Upper lobe of left lung (tissue), 6 donors: ENCODE data around the gene CENPU. TPM values are rescaled to one million over a fixed set of nuclear protein-coding genes. Genes with fewer than 3 reads are reported as not detected.
"Not testable (repeated sequence)": the region's sequence is repeated elsewhere in the genome, so short reads cannot be mapped to it uniquely, and the experiment has no call there.

Experiments used
- ATAC-seq, 2 donors: fragments of 200-7000 bp; cut with Tn5 transposase; one replicate each; pipeline ENCODE4 v1.9.1; 2022; ENCODE audit warnings: mild to moderate bottlenecking in 2 of 2, moderate library complexity in 2 of 2; ENCODE audit not compliant: low FRiP score in 2 of 2
- DNase-seq, 2 donors: peaks; one replicate each; pipeline ENCODE4 v3.0.0-alpha.2; 2019 to 2020
- H3K27ac ChIP-seq, 4 donors: fragments of 200-600 bp; sonication (generic); one replicate each; pipeline ENCODE4 v1.5.1; 2016 to 2019
- H3K27me3 ChIP-seq, 4 donors: fragments of 200-600 bp; sonication (generic); one replicate each; pipeline ENCODE4 v1.5.1; 2017 to 2019
- H3K36me3 ChIP-seq, 4 donors: fragments of 200-600 bp; sonication (generic); one replicate each; pipeline ENCODE4 v1.5.1; 2016 to 2019
- H3K4me1 ChIP-seq, 4 donors: fragments of 200-600 bp; sonication (generic); one replicate each; pipeline ENCODE4 v1.5.1; 2018 to 2019
- H3K4me3 ChIP-seq, 4 donors: fragments of 200-600 bp; sonication (generic); one replicate each; pipeline ENCODE4 v1.5.1; 2017 to 2019; ENCODE audit warnings: mild to moderate bottlenecking in 2 of 4, moderate library complexity in 1 of 4
- H3K9me3 ChIP-seq, 4 donors: fragments of 200-600 bp; sonication (generic); one replicate each; pipeline ENCODE4 v1.5.1; 2018 to 2019
- EP300 ChIP-seq, 4 donors: sonication (generic); formaldehyde crosslinking; IDR thresholded peaks; one replicate each; pipeline ENCODE4 v1.5.1; 2017; ENCODE audit warnings: antibody characterized with exemption in 4 of 4, control low read depth in 2 of 4
- POLR2A ChIP-seq, 4 donors: fragments of 450-650 bp; IDR thresholded peaks; one replicate each; pipeline ENCODE4 v1.5.1; 2016 to 2017; ENCODE audit warnings: antibody characterized with exemption in 4 of 4, mild to moderate bottlenecking in 2 of 4
- POLR2AphosphoS5 ChIP-seq, 2 donors: sonication (generic); formaldehyde crosslinking; IDR thresholded peaks; one replicate each; pipeline ENCODE4 v1.5.1; 2017; ENCODE audit warnings: antibody characterized with exemption in 2 of 2
- WGBS, 2 donors: methylation state at CpG; one replicate each; pipeline ENCODE4 v1.1.5; 2017 to 2018; 5-methylcytosine and 5-hydroxymethylcytosine counted together
- total RNA-seq, 6 donors: library from RNA; depleted of rRNA in 4 of 6; stranded (reverse); fragments of >200 nt in 4 of 6; gene quantifications; one replicate each; pipeline versions ENCODE4 v1.1.0 to v1.2.1, GENCODE V29; 2016 to 2021
- TF ChIP-seq, protein P1 (sequence below), 6 experiments: fragments of 450-650 bp in 4 of 6; fragments of 200-600 bp in 2 of 6; sonication (generic) in 2 of 6; IDR thresholded peaks; one replicate each; pipeline ENCODE4 v1.5.1; 2016 to 2019; ENCODE audit warnings: antibody characterized with exemption in 6 of 6
- donor health status: DM: no; HTN: no; CAD: no; lungs with moderate emphysema.
- donor health status: DM: no; HTN: yes; CAD: no; lungs with severe emphysema.

Gene CENPU
- total RNA-seq, 6 donors from 2014 or later = 0.44 to 5.5 (median 3.5) TPM; not detected in 1

DNA sequence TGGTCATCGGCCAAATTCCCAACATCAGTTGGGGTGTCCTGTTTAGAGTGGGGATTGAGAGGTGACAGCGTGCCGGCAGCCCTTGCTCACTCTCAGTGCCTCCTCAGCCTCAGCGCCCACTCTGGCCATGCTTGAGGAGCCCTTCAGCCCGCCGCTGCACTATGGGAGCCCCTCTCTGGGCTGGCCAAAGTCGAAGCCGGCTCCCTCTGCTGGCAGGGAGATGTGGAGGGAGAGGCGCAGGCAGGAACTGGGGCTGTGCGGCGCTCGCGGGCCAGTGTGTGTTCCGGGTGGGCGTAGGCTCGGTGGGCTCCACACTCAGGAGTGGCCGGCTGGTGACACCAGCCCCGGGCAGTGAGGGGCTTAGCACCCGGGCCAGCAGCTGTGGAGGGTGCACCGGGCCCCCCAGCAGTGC, 7.1 kb upstream of the CENPU start:
- H3K27ac ChIP-seq = no peak overlapping the region
- H3K36me3 ChIP-seq = no peaks in the 10 kb centered on the region
- DNase-seq (peak in 1 of 2 donors; percentile 74), ATAC-seq (no peak)
- 96% methylated on average over 20 of the region's 20 CpGs; no CpG with 5 or more reads in 1 of the 2 donors for WGBS, 2 donors
- no peak for TF ChIP-seq POLR2AphosphoS5 (IDR thresholded peaks at IDR 0.05)
- TF ChIP-seq POLR2A (IDR thresholded peaks at IDR 0.05) = no peak
- TF ChIP-seq, protein P1, sequence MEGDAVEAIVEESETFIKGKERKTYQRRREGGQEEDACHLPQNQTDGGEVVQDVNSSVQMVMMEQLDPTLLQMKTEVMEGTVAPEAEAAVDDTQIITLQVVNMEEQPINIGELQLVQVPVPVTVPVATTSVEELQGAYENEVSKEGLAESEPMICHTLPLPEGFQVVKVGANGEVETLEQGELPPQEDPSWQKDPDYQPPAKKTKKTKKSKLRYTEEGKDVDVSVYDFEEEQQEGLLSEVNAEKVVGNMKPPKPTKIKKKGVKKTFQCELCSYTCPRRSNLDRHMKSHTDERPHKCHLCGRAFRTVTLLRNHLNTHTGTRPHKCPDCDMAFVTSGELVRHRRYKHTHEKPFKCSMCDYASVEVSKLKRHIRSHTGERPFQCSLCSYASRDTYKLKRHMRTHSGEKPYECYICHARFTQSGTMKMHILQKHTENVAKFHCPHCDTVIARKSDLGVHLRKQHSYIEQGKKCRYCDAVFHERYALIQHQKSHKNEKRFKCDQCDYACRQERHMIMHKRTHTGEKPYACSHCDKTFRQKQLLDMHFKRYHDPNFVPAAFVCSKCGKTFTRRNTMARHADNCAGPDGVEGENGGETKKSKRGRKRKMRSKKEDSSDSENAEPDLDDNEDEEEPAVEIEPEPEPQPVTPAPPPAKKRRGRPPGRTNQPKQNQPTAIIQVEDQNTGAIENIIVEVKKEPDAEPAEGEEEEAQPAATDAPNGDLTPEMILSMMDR (IDR thresholded peaks at IDR 0.05) = no peak
- no peak for TF ChIP-seq EP300 (IDR thresholded peaks at IDR 0.05)
- no peak overlapping the region for H3K4me3 ChIP-seq
- peaks cover 0 to 3% (median 0%) of the 10 kb centered on the region in 4 donors for H3K9me3 ChIP-seq
- H3K4me1 ChIP-seq = peaks cover 6 to 11% (median 7%) of the 10 kb centered on the region in 4 donors
- H3K27me3 ChIP-seq = no peaks in the 10 kb centered on the region

- H3K27ac ChIP-seq, ATAC-seq, H3K36me3 ChIP-seq, H3K9me3 ChIP-seq, DNase-seq, H3K27me3 ChIP-seq, H3K4me3 ChIP-seq: not testable (repeated sequence)
- WGBS, 2 donors = 33 to 73% methylated on average over 1 of the region's 1 CpG
- peaks cover 0 to 10% (median under 1%) of the 10 kb centered on the region in 4 donors for H3K4me1 ChIP-seq
Observed at GRCh38 chr4:184739575-184739974, 5.7 kb upstream of the CENPU start.

DNA sequence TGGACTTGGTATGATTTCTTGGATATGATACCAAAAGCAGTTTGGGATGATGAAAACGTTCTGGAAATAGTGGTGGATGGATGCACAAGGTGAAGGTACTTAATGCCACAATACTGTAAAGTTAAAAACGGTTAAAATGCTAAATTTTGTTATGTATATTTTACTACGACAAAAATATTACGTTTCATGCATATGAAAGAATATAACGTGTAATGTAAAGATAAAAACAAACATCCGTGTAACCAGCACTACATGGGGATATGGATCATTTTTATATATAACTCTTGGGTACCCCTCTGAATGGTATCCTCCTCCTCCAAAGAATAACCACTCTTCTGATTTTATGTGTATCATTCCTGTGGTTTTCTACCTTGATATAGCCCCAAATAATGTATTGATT, 862 bp upstream of the CENPU start:
- Histone ChIP-seq H3K27me3 (no peaks in the 10 kb centered on the region), H3K27ac (no peak overlapping the region), H3K4me1 (peaks cover 5 to 28% (median 18%) of the 10 kb centered on the region in 4 donors), H3K4me3 (peak overlapping the region in 2 of 4 donors; percentile 62 to 79), H3K36me3 (no peaks in the 10 kb centered on the region), H3K9me3 (no peaks in the 10 kb centered on the region)
- WGBS, 2 donors = 56 to 60% methylated on average over 6 of the region's 6 CpGs
- TF ChIP-seq, protein P1 (IDR thresholded peaks at IDR 0.05) = no peak
- no peak for TF ChIP-seq POLR2AphosphoS5 (IDR thresholded peaks at IDR 0.05)
- TF ChIP-seq EP300 (IDR thresholded peaks at IDR 0.05) = no peak
- TF ChIP-seq POLR2A (IDR thresholded peaks at IDR 0.05) = no peak
- DNase-seq (no peak), ATAC-seq (no peak)

DNA sequence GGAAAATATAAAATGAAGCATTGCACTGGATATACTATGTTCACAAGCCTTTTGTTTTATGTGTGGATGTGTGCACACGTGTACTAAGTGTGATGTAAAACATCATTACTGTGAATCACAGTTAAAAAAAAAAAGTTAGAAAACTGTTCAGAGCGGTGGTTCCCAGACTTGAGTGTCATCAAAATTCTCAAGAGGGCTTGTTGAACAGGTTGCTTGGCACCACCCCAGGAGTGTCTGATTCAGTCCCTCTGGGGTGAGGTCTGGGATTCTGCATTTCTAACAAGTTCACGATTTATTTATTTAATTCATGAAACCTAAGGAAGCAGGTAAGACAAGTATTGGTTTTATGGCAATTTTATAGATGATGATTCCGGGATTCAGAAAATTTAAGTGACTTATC, 1.8 kb downstream of the CENPU start:
- 49 to 61% methylated on average over 4 of the region's 4 CpGs for WGBS, 2 donors
- Histone ChIP-seq H3K27me3 (no peaks in the 10 kb centered on the region), H3K9me3 (no peaks in the 10 kb centered on the region), H3K4me3 (no peak overlapping the region), H3K36me3 (no peaks in the 10 kb centered on the region), H3K4me1 (peaks cover 5 to 22% (median 16%) of the 10 kb centered on the region in 4 donors), H3K27ac (no peak overlapping the region)
- ATAC-seq = no peak
- DNase-seq = peak in 1 of 2 donors; percentile 75
- TF ChIP-seq EP300 (IDR thresholded peaks at IDR 0.05) (peak in 1 of 4 donors; percentile 48), POLR2A (IDR thresholded peaks at IDR 0.05) (no peak), POLR2AphosphoS5 (IDR thresholded peaks at IDR 0.05) (no peak)

DNA sequence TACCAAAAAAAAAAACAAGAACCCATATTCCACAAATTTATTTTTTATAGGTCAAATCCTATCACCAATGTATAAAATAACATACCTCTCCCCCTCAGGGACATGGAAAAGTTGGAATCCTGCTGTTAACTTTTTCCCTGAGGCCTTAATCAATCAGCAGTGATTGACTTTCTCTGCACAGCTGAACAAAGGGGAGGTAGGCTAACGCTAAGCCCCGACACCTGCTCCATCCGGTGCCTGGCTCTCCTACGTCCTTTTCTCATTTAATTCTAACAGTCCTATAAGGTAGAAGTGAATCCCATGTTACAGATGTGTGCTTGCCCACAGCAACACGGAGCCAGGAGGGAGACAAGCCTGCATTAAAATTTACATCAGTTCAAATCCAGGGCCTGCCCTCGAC, 2.8 kb downstream of the CENPU start:
- Histone ChIP-seq H3K9me3 (no peaks in the 10 kb centered on the region), H3K36me3 (no peaks in the 10 kb centered on the region), H3K4me1 (peaks cover 5 to 22% (median 16%) of the 10 kb centered on the region in 4 donors), H3K27me3 (no peaks in the 10 kb centered on the region), H3K27ac (no peak overlapping the region), H3K4me3 (no peak overlapping the region)
- 80 to 87% methylated on average over 6 of the region's 6 CpGs for WGBS, 2 donors
- ATAC-seq = no peak
- no peak for DNase-seq
- TF ChIP-seq, protein P1 (IDR thresholded peaks at IDR 0.05) = no peak
- TF ChIP-seq POLR2A (IDR thresholded peaks at IDR 0.05) = no peak
- TF ChIP-seq EP300 (IDR thresholded peaks at IDR 0.05) = no peak
- no peak for TF ChIP-seq POLR2AphosphoS5 (IDR thresholded peaks at IDR 0.05)

GRCh38 chr4:184729946-184730345, 4.0 kb downstream of the CENPU start:
- WGBS, 2 donors = 84 to 91% methylated on average over 5 of the region's 5 CpGs
- H3K4me1 ChIP-seq = peaks cover 5 to 22% (median 16%) of the 10 kb centered on the region in 4 donors
- DNase-seq = no peak
- no peaks in the 10 kb centered on the region for H3K27me3 ChIP-seq
- no peak for TF ChIP-seq POLR2A (IDR thresholded peaks at IDR 0.05)
- no peak for TF ChIP-seq POLR2AphosphoS5 (IDR thresholded peaks at IDR 0.05)
- no peak for TF ChIP-seq EP300 (IDR thresholded peaks at IDR 0.05)
- TF ChIP-seq, protein P1 (IDR thresholded peaks at IDR 0.05) = no peak
- no peaks in the 10 kb centered on the region for H3K36me3 ChIP-seq
- H3K27ac ChIP-seq = no peak overlapping the region
- ATAC-seq = no peak
- no peak overlapping the region for H3K4me3 ChIP-seq
- no peaks in the 10 kb centered on the region for H3K9me3 ChIP-seq
